SU-DHL-6 (cell line): ENCODE measurements around the gene GALNT17.

Experiments
- CTCF ChIP-seq: fragments of 200-600 bp; sonication (generic); IDR thresholded peaks from one replicate; pipeline ENCODE4 v1.5.1; 2017; ENCODE audit warnings: antibody characterized with exemption, mild to moderate bottlenecking, low read length, moderate library complexity; ENCODE audit not compliant: insufficient read depth, poor library complexity, severe bottlenecking
- EZH2phosphoT487 ChIP-seq: fragments of 200-600 bp; sonication (generic), shearing (Covaris generic); conservative IDR thresholded peaks from 2 replicates; pipeline ENCODE4 v1.6.1; 2018; ENCODE audit warnings: mild to moderate bottlenecking, antibody characterized with exemption, low read length, moderate library complexity, mixed read lengths

- TF ChIP-seq CTCF (no peak), EZH2phosphoT487 (no peak)
Observed at GRCh38 chr7:71129126-71129525, 2.8 kb upstream of the GALNT17 start.
